Measurements from ENCODE around the gene LRRFIP1. TPM values are rescaled to one million over a fixed set of nuclear protein-coding genes. Genes with fewer than 3 reads are reported as not detected.
A peak's percentile ranks its signal among the peaks of the same experiment; 100 is the strongest.

The LRRFIP1 gene
- total RNA-seq, 1 donor from 2014 or later, result 103 TPM

- no peak for ATAC-seq
Observed at GRCh38 chr2:237708491-237708890, 81.1 kb downstream of the LRRFIP1 start.

- ATAC-seq, result no peak
Observed at GRCh38 chr2:237708961-237709360, 81.6 kb downstream of the LRRFIP1 start.

- no peak for ATAC-seq
Observed at GRCh38 chr2:237711458-237712150, 84.2 kb downstream of the LRRFIP1 start.

GRCh38 chr2:237712477-237713377 is 85.3 kb downstream of the LRRFIP1 start:
- no peak for ATAC-seq

- peak; percentile 51 for ATAC-seq
Observed at GRCh38 chr2:237714690-237715458, 87.5 kb downstream of the LRRFIP1 start.

- ATAC-seq, result no peak
Observed at GRCh38 chr2:237715459-237715947, 88.1 kb downstream of the LRRFIP1 start.

- no peak for ATAC-seq
Observed at GRCh38 chr2:237716011-237716410, 88.6 kb downstream of the LRRFIP1 start.

GRCh38 chr2:237717366-237718276 is 90.2 kb downstream of the LRRFIP1 start:
- peak; percentile 40 for ATAC-seq

- ATAC-seq, result no peak
Observed at GRCh38 chr2:237718277-237718634, 90.9 kb downstream of the LRRFIP1 start.

GRCh38 chr2:237720444-237720843 is 93.1 kb downstream of the LRRFIP1 start:
- no peak for ATAC-seq

GRCh38 chr2:237720957-237721356 is 93.6 kb downstream of the LRRFIP1 start:
- ATAC-seq, result no peak

GRCh38 chr2:237721458-237721857 is 94.1 kb downstream of the LRRFIP1 start:
- ATAC-seq, result no peak

- no peak for ATAC-seq
Observed at GRCh38 chr2:237722616-237723015, 95.2 kb downstream of the LRRFIP1 start.

GRCh38 chr2:237723023-237723422 is 95.6 kb downstream of the LRRFIP1 start:
- no peak for ATAC-seq

GRCh38 chr2:237723602-237724001 is 96.2 kb downstream of the LRRFIP1 start:
- ATAC-seq, result peak; percentile 63

- ATAC-seq, result no peak
Observed at GRCh38 chr2:237724811-237725478, 97.6 kb downstream of the LRRFIP1 start.

- ATAC-seq, result peak; percentile 37
Observed at GRCh38 chr2:237725661-237726060, 98.3 kb downstream of the LRRFIP1 start.

GRCh38 chr2:237726401-237726830 is 99.0 kb downstream of the LRRFIP1 start:
- ATAC-seq, result peak; percentile 72

GRCh38 chr2:237727363-237727762 is 100.0 kb downstream of the LRRFIP1 start:
- ATAC-seq, result peak; percentile 69

GRCh38 chr2:237729681-237730475 is 102.5 kb downstream of the LRRFIP1 start:
- ATAC-seq, result no peak

All from esophagus mucosa (tissue), 1 donor.